NCI-H524 treated with DMSO at 0.1 percent for 48 hours (cell line): Measurements from ENCODE around the gene IMMP2L.
"Not testable (repeated sequence)": the region's sequence is repeated elsewhere in the genome, so short reads cannot be mapped to it uniquely, and the experiment has no call there.

Experiments used
- DNase-seq: peaks from one replicate; lab custom pipeline; 2025; lab: John Stamatoyannopoulos, UW

Gene IMMP2L

DNA sequence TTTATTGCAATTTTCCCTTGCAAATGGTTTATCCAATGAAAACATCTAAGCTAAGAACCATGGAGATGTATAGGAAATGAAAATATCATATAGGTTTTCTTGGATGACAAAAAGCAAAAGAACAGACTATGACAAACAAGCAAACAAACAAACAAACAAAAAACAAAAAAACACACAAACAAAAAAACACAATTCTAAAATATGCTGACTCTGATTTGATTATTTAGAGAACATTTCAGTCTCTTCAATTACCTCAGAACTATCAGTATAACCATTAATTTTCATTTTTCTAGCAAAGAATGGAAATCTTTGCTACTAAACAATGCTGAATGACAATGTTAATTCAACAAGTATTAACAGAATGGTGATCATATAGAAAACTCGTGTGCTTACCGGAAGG is 840.9 kb downstream of the IMMP2L start:
- no peak for DNase-seq

DNA sequence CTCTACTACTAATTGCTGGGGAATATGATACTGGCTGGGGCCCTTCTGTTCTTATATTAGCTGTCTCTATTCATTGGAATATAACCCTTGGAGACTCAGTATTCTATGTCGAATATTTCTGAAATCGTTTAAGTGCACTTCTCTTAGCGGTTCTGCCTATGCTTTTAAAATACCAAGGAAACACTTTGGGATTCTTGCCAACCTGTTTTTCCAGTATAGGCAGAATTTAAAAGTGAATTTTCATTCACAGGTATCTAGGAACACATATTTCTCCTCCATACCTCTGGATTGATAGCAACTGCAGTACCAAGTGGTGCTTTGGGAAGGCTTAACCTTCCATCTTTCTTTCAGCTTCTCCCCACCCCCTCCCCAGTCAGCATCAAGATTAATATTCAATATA is 841.7 kb downstream of the IMMP2L start:
- DNase-seq = no peak

GRCh38 chr7:110719741-110720140 is 842.6 kb downstream of the IMMP2L start:
- no peak for DNase-seq

- no peak for DNase-seq
These were observed 843.6 kb downstream of the IMMP2L start for GRCh38 chr7:110718503-110719205.

GRCh38 chr7:110704225-110704624 is 858.1 kb downstream of the IMMP2L start:
- no peak for DNase-seq

- no peak for DNase-seq
These were observed 863.7 kb downstream of the IMMP2L start for GRCh38 chr7:110698576-110698975.

- DNase-seq = no peak
These were observed 868.9 kb downstream of the IMMP2L start for GRCh38 chr7:110693344-110693743.

DNA sequence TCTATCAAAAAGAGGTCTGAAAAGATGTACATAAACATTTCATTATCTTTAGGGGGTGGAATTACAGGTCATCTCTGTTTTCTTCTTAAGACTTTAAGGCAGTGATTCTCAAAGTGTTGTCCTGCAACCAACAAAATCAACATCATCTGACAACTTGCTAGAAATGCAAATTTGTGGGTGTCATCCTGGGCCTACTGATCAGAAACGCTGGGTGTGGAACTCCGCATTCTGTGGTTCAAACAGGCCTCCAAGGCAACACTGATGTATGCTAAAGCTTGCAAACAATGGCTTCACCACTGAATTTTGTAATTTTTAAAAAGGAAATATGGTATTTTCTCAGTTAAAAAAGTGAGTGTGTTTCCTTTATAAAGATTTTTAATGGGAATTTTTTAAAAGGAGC is 873.4 kb downstream of the IMMP2L start:
- DNase-seq = no peak

GRCh38 chr7:110685899-110686298 is 876.4 kb downstream of the IMMP2L start:
- DNase-seq = no peak

- no peak for DNase-seq
These were observed 880.4 kb downstream of the IMMP2L start for GRCh38 chr7:110681941-110682340.

DNA sequence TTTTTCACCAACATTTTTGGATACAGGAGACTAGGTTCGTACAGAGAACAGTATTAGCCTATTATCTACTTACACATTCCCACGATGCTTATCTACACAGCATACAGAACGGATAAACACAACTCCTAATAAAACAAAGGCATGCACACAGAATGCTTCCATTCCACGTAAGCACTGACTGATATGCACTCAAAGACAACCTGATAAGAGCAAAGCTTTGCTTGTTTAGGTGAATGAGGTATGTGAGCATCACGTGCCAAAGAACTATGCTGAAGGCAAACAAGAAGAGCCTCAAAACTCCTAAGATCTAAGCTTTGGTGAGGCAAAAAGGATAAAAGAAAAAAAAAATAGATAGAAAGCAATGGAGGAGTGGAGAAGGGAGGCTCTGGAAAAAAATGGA is 884.9 kb downstream of the IMMP2L start:
- no peak for DNase-seq

DNA sequence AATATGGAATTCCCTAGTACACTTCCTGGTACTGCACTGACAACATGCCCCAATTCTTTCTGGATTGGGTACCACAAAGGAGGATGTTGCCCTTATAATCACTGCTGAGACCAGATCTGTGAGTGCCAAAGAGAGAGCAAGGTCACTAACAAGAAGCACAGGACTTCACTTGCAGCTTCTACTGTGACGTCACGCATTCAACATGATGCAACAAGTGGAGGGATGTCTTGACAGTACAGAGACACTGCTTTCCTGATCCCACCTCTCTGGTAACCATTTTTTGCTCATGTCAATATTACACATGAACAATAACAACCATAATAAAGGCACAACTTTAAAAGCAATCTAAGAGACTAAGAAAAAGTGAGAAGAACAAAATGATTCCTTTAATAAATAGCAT is 885.5 kb downstream of the IMMP2L start:
- no peak for DNase-seq

- DNase-seq = no peak
These were observed 886.7 kb downstream of the IMMP2L start for GRCh38 chr7:110675383-110676103.

DNA sequence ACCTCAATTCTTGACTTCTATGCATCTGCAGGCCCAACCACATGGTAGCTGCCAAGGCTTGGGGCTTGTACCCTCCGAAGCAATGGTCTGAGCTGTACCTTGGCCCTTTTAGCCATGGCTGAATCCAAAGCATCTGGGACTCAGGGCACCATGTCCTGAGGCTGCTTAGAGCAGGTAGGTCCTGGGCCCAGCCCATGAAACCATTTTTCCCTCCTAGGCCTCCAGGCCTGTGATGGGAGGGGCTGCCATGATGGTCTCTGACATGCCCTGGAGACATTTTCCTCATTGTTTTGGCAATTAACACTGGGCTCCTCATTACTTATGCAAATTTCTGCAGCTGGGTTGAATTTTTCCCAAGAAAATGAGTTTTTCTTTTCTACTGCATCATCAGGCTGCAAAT is 889.1 kb downstream of the IMMP2L start:
- no peak for DNase-seq

GRCh38 chr7:110669410-110669809 is 892.9 kb downstream of the IMMP2L start:
- no peak for DNase-seq

DNA sequence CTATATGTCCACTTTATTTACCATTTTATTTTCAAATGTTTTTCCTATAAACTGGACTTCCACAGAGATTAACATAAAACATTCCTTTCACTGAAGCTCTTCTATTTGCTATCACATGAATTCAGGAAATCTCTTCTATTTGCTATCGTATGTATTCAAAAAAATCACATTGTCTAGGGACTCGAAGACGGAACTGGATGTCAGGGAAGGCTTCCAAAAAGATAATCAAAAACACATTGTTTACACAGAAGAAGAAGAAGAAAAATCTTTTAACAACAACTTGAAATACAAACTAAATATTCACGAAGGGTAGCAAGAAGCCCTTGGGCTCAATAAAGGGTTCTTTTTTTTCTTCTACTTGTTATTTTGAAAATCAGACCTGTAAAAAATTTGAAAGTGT is 897.5 kb downstream of the IMMP2L start:
- no peak for DNase-seq

DNA sequence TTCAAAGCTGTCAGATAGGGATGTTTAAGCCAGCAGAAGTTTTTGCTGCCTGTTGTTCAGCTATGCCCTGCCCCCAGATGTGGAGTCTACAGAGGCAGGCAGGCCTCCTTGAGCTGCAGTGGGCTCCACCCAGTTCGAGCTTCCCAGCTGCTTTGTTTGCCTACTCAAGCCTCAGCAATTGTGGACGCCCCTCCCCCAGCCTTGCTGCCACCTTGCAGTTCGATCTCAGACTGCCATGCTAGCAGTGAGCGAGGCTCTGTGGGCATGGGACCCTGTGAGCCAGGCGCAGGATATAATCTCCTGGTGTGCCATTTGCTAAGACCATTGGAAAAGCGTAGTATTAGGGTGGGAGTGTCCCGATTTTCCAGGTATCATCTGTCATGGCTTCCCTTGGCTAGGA is 901.7 kb downstream of the IMMP2L start:
- DNase-seq = not testable (repeated sequence)

DNA sequence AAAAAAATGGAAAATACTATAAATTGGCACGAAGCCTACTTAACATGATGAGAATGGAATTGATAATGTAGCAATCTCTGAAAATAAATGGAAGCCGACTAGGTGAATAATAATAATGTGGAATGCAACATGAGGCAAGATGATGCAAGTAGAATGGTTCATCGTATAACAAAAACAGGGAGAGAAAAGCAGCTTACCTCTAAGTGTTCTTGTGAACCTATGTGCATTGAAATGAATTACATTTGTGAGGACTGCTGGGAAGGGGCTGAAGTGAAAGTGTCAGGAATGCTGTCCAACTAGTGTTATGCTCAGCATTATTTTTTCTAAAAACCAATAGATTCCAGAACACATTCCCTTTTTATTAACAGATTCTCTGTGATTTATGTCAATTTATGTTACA is 912.0 kb downstream of the IMMP2L start:
- DNase-seq = no peak

GRCh38 chr7:110647266-110647665 is 915.0 kb downstream of the IMMP2L start:
- no peak for DNase-seq

GRCh38 chr7:110646804-110647203 is 915.5 kb downstream of the IMMP2L start:
- DNase-seq = no peak

GRCh38 chr7:110645616-110646015 is 916.7 kb downstream of the IMMP2L start:
- DNase-seq = no peak

- DNase-seq = no peak
These were observed 917.2 kb downstream of the IMMP2L start for GRCh38 chr7:110645060-110645459.

GRCh38 chr7:110637252-110637651 is 925.0 kb downstream of the IMMP2L start:
- no peak for DNase-seq

DNA sequence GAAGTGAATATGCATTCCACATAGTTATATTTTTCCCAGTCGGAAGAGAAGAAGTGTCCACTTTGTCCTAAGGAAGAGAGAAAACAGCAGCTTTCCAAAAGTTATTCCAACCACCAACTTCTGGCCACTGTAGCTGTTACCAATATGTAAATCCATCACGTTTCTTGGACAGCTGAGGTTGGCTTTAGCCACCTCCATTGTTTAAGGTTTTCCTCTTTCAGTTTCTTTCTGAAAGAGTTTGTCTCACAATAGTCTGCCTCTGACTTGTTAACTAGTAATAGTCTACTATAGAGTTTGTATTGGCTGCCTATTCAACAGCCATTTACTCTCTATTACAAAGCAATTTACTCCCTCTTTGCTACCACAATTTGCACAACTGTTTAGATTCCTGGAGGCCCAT is 929.0 kb downstream of the IMMP2L start:
- no peak for DNase-seq
